Uterus (tissue), 4 donors: Measurements from ENCODE around the gene UQCC2. TPM values are rescaled to one million over a fixed set of nuclear protein-coding genes. Genes with fewer than 3 reads are reported as not detected.

Source experiments
- DNase-seq, 2 donors: peaks; one replicate each; pipeline ENCODE4 v3.0.0-alpha.2; 2019 to 2020
- H3K27ac ChIP-seq, 2 donors: fragments of 200-600 bp; sonication (generic); 1 replicate in 1 of 2; 2 replicates in 1 of 2; pipeline ENCODE4 v1.5.1; 2016 to 2018
- H3K27me3 ChIP-seq, 2 donors: fragments of 200-600 bp; sonication (generic); one replicate each; pipeline ENCODE4 v1.5.1; 2018 to 2019; ENCODE audit warnings: control low read depth in 1 of 2
- H3K36me3 ChIP-seq, 2 donors: fragments of 200-600 bp; sonication (generic); one replicate each; pipeline ENCODE4 v1.5.1; 2019; ENCODE audit warnings: control low read depth in 1 of 2
- H3K4me1 ChIP-seq, 2 donors: fragments of 200-600 bp; sonication (generic); one replicate each; pipeline ENCODE4 v1.5.1; 2018 to 2019; ENCODE audit warnings: control low read depth in 1 of 2
- H3K4me3 ChIP-seq, 2 donors: fragments of 200-600 bp; sonication (generic); 1 replicate in 1 of 2; 2 replicates in 1 of 2; pipeline ENCODE4 v1.5.1; 2018 to 2019; ENCODE audit warnings: mild to moderate bottlenecking in 1 of 2
- H3K9me3 ChIP-seq, 2 donors: fragments of 200-600 bp; sonication (generic); one replicate each; pipeline ENCODE4 v1.5.1; 2019; ENCODE audit warnings: control low read depth in 1 of 2
- CTCF ChIP-seq, 4 experiments: fragments of 200-600 bp in 2 of 4; fragments of 450-650 bp in 2 of 4; sonication (generic) in 2 of 4; IDR thresholded peaks; one replicate each; pipeline ENCODE4 v1.5.1; 2016 to 2019; ENCODE audit warnings: antibody characterized with exemption in 4 of 4, mild to moderate bottlenecking in 2 of 4, moderate library complexity in 1 of 4
- POLR2A ChIP-seq, 2 donors: fragments of 450-650 bp; IDR thresholded peaks; one replicate each; pipeline ENCODE4 v1.6.1; 2016; ENCODE audit warnings: antibody characterized with exemption in 2 of 2, mild to moderate bottlenecking in 1 of 2, moderate library complexity in 1 of 2
- intact Hi-C: fragments of 100-400 bp; cut with DNase I; formaldehyde crosslinking; loops from one replicate; pipeline ENCODE4 v1.15.1; 2023; ENCODE audit warnings: low total_unique reads
- total RNA-seq, 4 donors: library from RNA; depleted of rRNA in 3 of 4; stranded (reverse); fragments of >200 nt in 3 of 4; gene quantifications; one replicate each; pipeline versions ENCODE4 v1.1.0 to v1.2.4, GENCODE V29; 2014 to 2023
- donor health status: DM: yes; HTN: yes; CAD: no.

The UQCC2 gene
- total RNA-seq, 4 donors from 2014 or later, result 10.0 to 63.2 (median 30.9) TPM

GRCh38 chr6:33663028-33663427 is 48.5 kb downstream of the UQCC2 start:
- H3K4me3 ChIP-seq, result no peak overlapping the region
- H3K27me3 ChIP-seq, result no peaks in the 10 kb centered on the region
- H3K27ac ChIP-seq, result no peak overlapping the region
- TF ChIP-seq POLR2A (IDR thresholded peaks at IDR 0.05), result no peak
- TF ChIP-seq CTCF (IDR thresholded peaks at IDR 0.05), result no peak
- no peaks in the 10 kb centered on the region for H3K4me1 ChIP-seq
- no peak for DNase-seq
- no peaks in the 10 kb centered on the region for H3K9me3 ChIP-seq
- no peaks in the 10 kb centered on the region for H3K36me3 ChIP-seq
- intact Hi-C loops, result no loop called here

GRCh38 chr6:33662318-33662717 is 49.2 kb downstream of the UQCC2 start:
- TF ChIP-seq POLR2A (IDR thresholded peaks at IDR 0.05) (no peak), CTCF (IDR thresholded peaks at IDR 0.05) (no peak)

GRCh38 chr6:33661106-33661838 is 50.2 kb downstream of the UQCC2 start:
- H3K36me3 ChIP-seq, result no peaks in the 10 kb centered on the region
- TF ChIP-seq CTCF (IDR thresholded peaks at IDR 0.05), result no peak
- TF ChIP-seq POLR2A (IDR thresholded peaks at IDR 0.05), result no peak
- DNase-seq, result no peak

More at GRCh38 chr6:33662318-33662717, 49.2 kb downstream of the UQCC2 start:
- H3K4me3 ChIP-seq, result no peak overlapping the region
- H3K27ac ChIP-seq, result no peak overlapping the region
- H3K9me3 ChIP-seq, result no peaks in the 10 kb centered on the region
- intact Hi-C loops, result no loop called here
- H3K27me3 ChIP-seq, result no peaks in the 10 kb centered on the region
- no peak for DNase-seq
- no peaks in the 10 kb centered on the region for H3K36me3 ChIP-seq
- no peaks in the 10 kb centered on the region for H3K4me1 ChIP-seq

GRCh38 chr6:33659986-33660385 is 51.5 kb downstream of the UQCC2 start:
- Histone ChIP-seq H3K4me1 (no peaks in the 10 kb centered on the region), H3K9me3 (no peaks in the 10 kb centered on the region), H3K4me3 (no peak overlapping the region), H3K27me3 (no peaks in the 10 kb centered on the region), H3K27ac (no peak overlapping the region), H3K36me3 (no peaks in the 10 kb centered on the region)
- intact Hi-C loops, result no loop called here
- TF ChIP-seq CTCF (IDR thresholded peaks at IDR 0.05), result no peak
- no peak for TF ChIP-seq POLR2A (IDR thresholded peaks at IDR 0.05)
- DNase-seq, result no peak

More at GRCh38 chr6:33661106-33661838, 50.2 kb downstream of the UQCC2 start:
- Histone ChIP-seq H3K27ac (no peak overlapping the region), H3K27me3 (no peaks in the 10 kb centered on the region), H3K4me1 (no peaks in the 10 kb centered on the region), H3K4me3 (no peak overlapping the region), H3K9me3 (no peaks in the 10 kb centered on the region)
- intact Hi-C loops, result no loop called here

- TF ChIP-seq CTCF (IDR thresholded peaks at IDR 0.05) (no peak), POLR2A (IDR thresholded peaks at IDR 0.05) (no peak)
- intact Hi-C loops, result no loop called here
- no peaks in the 10 kb centered on the region for H3K9me3 ChIP-seq
- H3K4me3 ChIP-seq, result no peak overlapping the region
- H3K27me3 ChIP-seq, result no peaks in the 10 kb centered on the region
- no peak for DNase-seq
- no peaks in the 10 kb centered on the region for H3K36me3 ChIP-seq
- no peak overlapping the region for H3K27ac ChIP-seq
- H3K4me1 ChIP-seq, result no peaks in the 10 kb centered on the region
These were observed 52.4 kb downstream of the UQCC2 start for GRCh38 chr6:33658982-33659689.
